ENCODE results near the gene AFF3. TPM values are rescaled to one million over a fixed set of nuclear protein-coding genes. Genes with fewer than 3 reads are reported as not detected.

AFF3 gene
- total and polyA plus RNA-seq, 4 donors = 4.2 to 90.9 (median 14.6) TPM

DNA sequence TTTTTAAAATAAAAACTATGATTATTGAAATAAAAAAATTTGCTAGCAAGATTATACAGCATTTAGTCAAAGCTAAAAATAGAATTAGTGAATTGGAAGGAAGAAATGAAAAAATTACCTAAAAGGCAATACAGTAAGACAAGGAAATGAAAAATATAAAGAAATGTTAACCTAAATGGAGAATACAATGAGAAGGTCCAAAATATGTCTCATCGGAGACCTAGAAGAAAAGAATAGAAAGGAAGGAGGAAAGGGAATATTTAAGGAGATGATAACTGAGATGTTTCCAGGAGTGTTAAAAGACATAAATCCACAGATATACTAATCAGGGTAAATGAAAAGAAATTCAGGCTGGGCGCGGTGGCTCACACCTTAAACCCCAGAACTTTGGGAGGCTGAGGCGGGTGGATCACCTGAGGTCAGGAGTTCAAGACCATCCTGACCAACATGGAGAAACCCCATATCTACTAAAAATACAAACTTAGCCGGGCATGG, 78.9 kb downstream of the AFF3 start:
- H3K36me3 ChIP-seq (ENCODE audit: control insufficient read depth in 4 of 4, insufficient read depth in 4 of 4, low read length in 4 of 4) = peaks cover 0 to 3% (median under 1%) of the 10 kb centered on the region in 4 donors
- H3K4me3 ChIP-seq = no peak overlapping the region
- H3K9me3 ChIP-seq (ENCODE audit: control insufficient read depth in 4 of 4, insufficient read depth in 3 of 4, low read length in 3 of 4) = no peaks in the 10 kb centered on the region
- peaks cover 0 to 48% (median 11%) of the 10 kb centered on the region in 5 donors for H3K4me1 ChIP-seq (ENCODE audit: control insufficient read depth in 5 of 5, insufficient read depth in 5 of 5, low read length in 5 of 5)
- no peak overlapping the region for H3K9ac ChIP-seq (ENCODE audit: insufficient read depth in 1 of 2, low read length in 2 of 2)
- ATAC-seq (ENCODE audit: insufficient read depth, low FRiP score) = no peak
- 84 to 97% methylated on average over 5 of the region's 5 CpGs for WGBS, 2 donors
- H3K27ac ChIP-seq (ENCODE audit: low read depth in 1 of 2, low read length in 1 of 2) = no peak overlapping the region
- TF ChIP-seq CTCF (IDR thresholded peaks at IDR 0.05; ENCODE audit: control extremely low read depth, extremely low read depth) = no peak
- no peaks in the 10 kb centered on the region for H3K27me3 ChIP-seq (ENCODE audit: control insufficient read depth in 3 of 3, insufficient read depth in 3 of 3, low read length in 2 of 3)
- DNase-seq = no peak

DNA sequence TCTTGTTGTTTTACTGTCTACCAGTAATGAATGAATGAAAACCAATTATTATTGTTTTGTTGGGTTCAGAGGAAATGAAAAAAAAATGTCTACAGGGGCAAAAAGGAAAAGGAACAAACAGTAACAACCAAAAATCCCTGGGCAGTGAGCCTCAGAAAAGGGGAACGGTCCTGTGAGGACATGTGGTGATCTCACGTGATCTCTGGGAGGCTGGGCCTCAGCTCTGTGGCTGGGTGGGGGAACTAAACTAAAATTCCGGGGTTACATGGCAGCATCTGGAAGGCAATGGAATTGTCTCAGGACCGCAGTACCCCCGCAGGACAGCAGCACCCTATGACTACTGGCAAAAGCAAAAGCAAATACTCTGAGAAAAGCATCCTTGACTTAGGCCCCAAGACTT, 80.1 kb downstream of the AFF3 start:
- Histone ChIP-seq H3K9me3 (ENCODE audit: control insufficient read depth in 4 of 4, insufficient read depth in 3 of 4, low read length in 3 of 4) (no peaks in the 10 kb centered on the region), H3K4me3 (no peak overlapping the region), H3K27me3 (ENCODE audit: control insufficient read depth in 3 of 3, insufficient read depth in 3 of 3, low read length in 2 of 3) (no peaks in the 10 kb centered on the region), H3K9ac (ENCODE audit: insufficient read depth in 1 of 2, low read length in 2 of 2) (no peak overlapping the region), H3K27ac (ENCODE audit: low read depth in 1 of 2, low read length in 1 of 2) (no peak overlapping the region), H3K36me3 (ENCODE audit: control insufficient read depth in 4 of 4, insufficient read depth in 4 of 4, low read length in 4 of 4) (peaks cover 0 to 3% (median under 1%) of the 10 kb centered on the region in 4 donors), H3K4me1 (ENCODE audit: control insufficient read depth in 5 of 5, insufficient read depth in 5 of 5, low read length in 5 of 5) (peaks cover 0 to 44% (median 3%) of the 10 kb centered on the region in 5 donors)
- TF ChIP-seq CTCF (IDR thresholded peaks at IDR 0.05; ENCODE audit: control extremely low read depth, extremely low read depth) = no peak
- DNase-seq (no peak), ATAC-seq (ENCODE audit: insufficient read depth, low FRiP score) (no peak)
- WGBS, 2 donors = 62 to 82% methylated on average over 5 of the region's 5 CpGs

DNA sequence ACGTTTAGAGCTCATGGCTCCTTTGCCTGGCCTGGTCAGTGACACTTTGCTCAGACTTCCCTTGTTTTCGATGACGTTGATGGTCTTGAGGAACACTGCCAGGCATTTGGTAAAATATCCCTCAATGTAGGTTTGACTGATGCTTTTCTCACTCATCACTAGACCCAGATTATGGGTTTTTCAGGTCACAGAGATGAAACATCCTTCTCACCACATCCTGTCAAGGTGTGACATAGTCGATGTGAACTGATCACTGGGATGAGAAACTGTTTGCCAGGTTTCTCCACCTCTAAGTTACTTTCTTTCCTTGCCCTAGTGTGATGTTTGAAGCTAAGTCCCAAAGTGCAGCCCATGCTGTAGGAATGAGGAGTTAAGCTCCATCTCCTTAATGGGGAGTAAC, 81.5 kb downstream of the AFF3 start:
- Histone ChIP-seq H3K27me3 (ENCODE audit: control insufficient read depth in 3 of 3, insufficient read depth in 3 of 3, low read length in 2 of 3) (no peaks in the 10 kb centered on the region), H3K9me3 (ENCODE audit: control insufficient read depth in 4 of 4, insufficient read depth in 3 of 4, low read length in 3 of 4) (no peaks in the 10 kb centered on the region), H3K4me1 (ENCODE audit: control insufficient read depth in 5 of 5, insufficient read depth in 5 of 5, low read length in 5 of 5) (peaks cover 0 to 41% (median 0%) of the 10 kb centered on the region in 5 donors), H3K4me3 (no peak overlapping the region), H3K27ac (ENCODE audit: low read depth in 1 of 2, low read length in 1 of 2) (no peak overlapping the region), H3K9ac (ENCODE audit: insufficient read depth in 1 of 2, low read length in 2 of 2) (no peak overlapping the region), H3K36me3 (ENCODE audit: control insufficient read depth in 4 of 4, insufficient read depth in 4 of 4, low read length in 4 of 4) (peaks cover 0 to 3% (median under 1%) of the 10 kb centered on the region in 4 donors)
- TF ChIP-seq CTCF (IDR thresholded peaks at IDR 0.05; ENCODE audit: control extremely low read depth, extremely low read depth) = no peak
- no peak for ATAC-seq (ENCODE audit: insufficient read depth, low FRiP score)
- DNase-seq = no peak
- WGBS, 2 donors = 84 to 85% methylated on average over 4 of the region's 4 CpGs

GRCh38 chr2:100059638-100060037, 82.8 kb downstream of the AFF3 start:
- 86 to 91% methylated on average over 4 of the region's 4 CpGs for WGBS, 2 donors

More at GRCh38 chr2:100059638-100060037, 82.8 kb downstream of the AFF3 start:
- Histone ChIP-seq H3K36me3 (ENCODE audit: control insufficient read depth in 4 of 4, insufficient read depth in 4 of 4, low read length in 4 of 4) (peaks cover 0 to 3% (median under 1%) of the 10 kb centered on the region in 4 donors), H3K9ac (ENCODE audit: insufficient read depth in 1 of 2, low read length in 2 of 2) (no peak overlapping the region), H3K4me3 (no peak overlapping the region), H3K9me3 (ENCODE audit: control insufficient read depth in 4 of 4, insufficient read depth in 3 of 4, low read length in 3 of 4) (no peaks in the 10 kb centered on the region), H3K27ac (ENCODE audit: low read depth in 1 of 2, low read length in 1 of 2) (no peak overlapping the region), H3K4me1 (ENCODE audit: control insufficient read depth in 5 of 5, insufficient read depth in 5 of 5, low read length in 5 of 5) (peaks cover 0 to 32% (median 0%) of the 10 kb centered on the region in 5 donors), H3K27me3 (ENCODE audit: control insufficient read depth in 3 of 3, insufficient read depth in 3 of 3, low read length in 2 of 3) (no peaks in the 10 kb centered on the region)
- DNase-seq (no peak), ATAC-seq (ENCODE audit: insufficient read depth, low FRiP score) (no peak)
- no peak for TF ChIP-seq CTCF (IDR thresholded peaks at IDR 0.05; ENCODE audit: control extremely low read depth, extremely low read depth)

Measured in lung (tissue), 12 donors.